DOHH2 (cell line): ENCODE data around the gene MAFG.
A peak's percentile ranks its signal among the peaks of the same experiment; 100 is the strongest.

ENCODE experiments used
- H3F3A ChIP-seq: fragments of 200-600 bp; sonication (generic), shearing (Covaris generic); 2 replicates; pipeline ENCODE4 v1.6.0; 2016; ENCODE audit warnings: antibody characterized with exemption, mild to moderate bottlenecking; ENCODE audit not compliant: control insufficient read depth, insufficient read depth
- H3K27ac ChIP-seq: fragments of 200-600 bp; sonication (generic); 2 replicates; pipeline ENCODE4 v1.5.1; 2014; ENCODE audit warnings: low read depth, mild to moderate bottlenecking, low read length, moderate library complexity
- H3K27me3 ChIP-seq: fragments of 200-600 bp; sonication (generic); 2 replicates; pipeline ENCODE4 v1.6.1; 2014; ENCODE audit warnings: mild to moderate bottlenecking, low read length, mixed read lengths; ENCODE audit not compliant: control insufficient read depth
- H3K36me3 ChIP-seq: fragments of 200-600 bp; sonication (generic); 2 replicates; pipeline ENCODE4 v1.6.1; 2014; ENCODE audit warnings: mild to moderate bottlenecking, low read length, moderate library complexity, mixed read lengths; ENCODE audit not compliant: control insufficient read depth
- H3K4me1 ChIP-seq: fragments of 200-600 bp; sonication (generic); 2 replicates; pipeline ENCODE4 v1.6.1; 2014; ENCODE audit warnings: mild to moderate bottlenecking, low read length, mixed read lengths; ENCODE audit not compliant: control insufficient read depth
- H3K4me2 ChIP-seq: fragments of 200-600 bp; sonication (generic); 2 replicates; pipeline ENCODE4 v1.6.0; 2014; ENCODE audit warnings: mild to moderate bottlenecking, low read length, moderate library complexity
- H3K4me3 ChIP-seq: fragments of 200-600 bp; sonication (generic); 2 replicates; pipeline ENCODE4 v1.5.1; 2014; ENCODE audit warnings: mild to moderate bottlenecking, low read length, mixed read lengths
- H3K79me2 ChIP-seq: fragments of 200-600 bp; sonication (generic); 2 replicates; pipeline ENCODE4 v1.6.1; 2014; ENCODE audit warnings: mild to moderate bottlenecking, low read length, mixed read lengths; ENCODE audit not compliant: control insufficient read depth
- H3K9me2 ChIP-seq: fragments of 200-600 bp; sonication (generic); replicated peaks from 2 replicates; pipeline ENCODE4 v1.6.1; 2014; ENCODE audit warnings: mild to moderate bottlenecking, low read length, mixed read lengths; ENCODE audit not compliant: control insufficient read depth
- H3K9me3 ChIP-seq: fragments of 200-600 bp; sonication (generic); 2 replicates; pipeline ENCODE4 v1.6.1; 2014; ENCODE audit warnings: antibody characterized with exemption, low read length, mixed read lengths; ENCODE audit not compliant: control insufficient read depth, insufficient read depth
- H4K20me1 ChIP-seq: fragments of 200-600 bp; sonication (generic); 2 replicates; pipeline ENCODE4 v1.6.0; 2014; ENCODE audit warnings: low read depth, mild to moderate bottlenecking, antibody characterized with exemption, low read length, moderate library complexity; ENCODE audit not compliant: control insufficient read depth, insufficient read depth
- EZH2phosphoT487 ChIP-seq: fragments of 200-600 bp; sonication (generic); IDR thresholded peaks from 2 replicates; pipeline ENCODE4 v1.6.1; 2017; ENCODE audit warnings: borderline replicate concordance, mild to moderate bottlenecking, antibody characterized with exemption, low read length, moderate library complexity, mixed read lengths
- TF ChIP-seq, protein P1 (sequence below): fragments of 200-600 bp; sonication (generic); IDR thresholded peaks from one replicate; pipeline ENCODE4 v1.5.1; 2014; ENCODE audit warnings: antibody characterized with exemption, mild to moderate bottlenecking, low read depth, low read length; ENCODE audit not compliant: poor library complexity, severe bottlenecking

MAFG gene

GRCh38 chr17:81916234-81917001, 11.1 kb downstream of the MAFG start:
- H3K4me3 ChIP-seq = peak overlapping the region; percentile 84
- H3K79me2 ChIP-seq = peaks cover 48% of the 10 kb centered on the region
- H3K36me3 ChIP-seq = peaks cover 67% of the 10 kb centered on the region
- peaks cover 23% of the 10 kb centered on the region; the same call in 1 of the 2 replicates for H4K20me1 ChIP-seq
- H3K4me2 ChIP-seq = peak overlapping the region; percentile 96
- no peaks in the 10 kb centered on the region for H3K9me2 ChIP-seq
- H3K4me1 ChIP-seq = peaks cover 20% of the 10 kb centered on the region
- no peaks in the 10 kb centered on the region for H3K9me3 ChIP-seq
- no peaks in the 10 kb centered on the region for H3K27me3 ChIP-seq
- H3K27ac ChIP-seq = no peak overlapping the region
- TF ChIP-seq, protein P1, sequence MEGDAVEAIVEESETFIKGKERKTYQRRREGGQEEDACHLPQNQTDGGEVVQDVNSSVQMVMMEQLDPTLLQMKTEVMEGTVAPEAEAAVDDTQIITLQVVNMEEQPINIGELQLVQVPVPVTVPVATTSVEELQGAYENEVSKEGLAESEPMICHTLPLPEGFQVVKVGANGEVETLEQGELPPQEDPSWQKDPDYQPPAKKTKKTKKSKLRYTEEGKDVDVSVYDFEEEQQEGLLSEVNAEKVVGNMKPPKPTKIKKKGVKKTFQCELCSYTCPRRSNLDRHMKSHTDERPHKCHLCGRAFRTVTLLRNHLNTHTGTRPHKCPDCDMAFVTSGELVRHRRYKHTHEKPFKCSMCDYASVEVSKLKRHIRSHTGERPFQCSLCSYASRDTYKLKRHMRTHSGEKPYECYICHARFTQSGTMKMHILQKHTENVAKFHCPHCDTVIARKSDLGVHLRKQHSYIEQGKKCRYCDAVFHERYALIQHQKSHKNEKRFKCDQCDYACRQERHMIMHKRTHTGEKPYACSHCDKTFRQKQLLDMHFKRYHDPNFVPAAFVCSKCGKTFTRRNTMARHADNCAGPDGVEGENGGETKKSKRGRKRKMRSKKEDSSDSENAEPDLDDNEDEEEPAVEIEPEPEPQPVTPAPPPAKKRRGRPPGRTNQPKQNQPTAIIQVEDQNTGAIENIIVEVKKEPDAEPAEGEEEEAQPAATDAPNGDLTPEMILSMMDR = no peak
- TF ChIP-seq EZH2phosphoT487 = no peak
- H3F3A ChIP-seq = peaks cover 11% of the 10 kb centered on the region

DNA sequence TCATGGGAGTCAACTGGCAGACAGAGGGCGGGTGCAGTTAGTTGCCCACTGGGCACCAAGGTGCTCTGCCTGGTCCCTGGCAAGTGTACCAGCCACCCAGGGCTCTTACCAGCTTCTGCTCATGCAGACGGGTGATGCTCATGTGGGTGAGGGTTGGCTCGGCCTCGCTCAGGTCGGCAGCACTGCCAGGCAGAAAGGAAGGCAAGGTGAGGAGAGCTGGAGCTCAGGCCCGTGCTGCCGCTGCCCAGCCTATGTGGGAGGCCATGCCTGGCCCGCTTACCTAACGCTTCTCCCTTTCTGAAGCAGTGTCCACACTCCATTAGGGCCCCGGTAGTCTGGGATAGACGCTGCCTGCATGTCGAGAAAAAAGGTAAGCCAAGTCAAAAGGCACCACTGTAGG, 12.2 kb downstream of the MAFG start:
- Histone ChIP-seq H3K9me2 (no peaks in the 10 kb centered on the region), H3K4me1 (peaks cover 21% of the 10 kb centered on the region), H3K27ac (no peak overlapping the region), H3K79me2 (peaks cover 46% of the 10 kb centered on the region), H3K27me3 (no peaks in the 10 kb centered on the region), H3K9me3 (no peaks in the 10 kb centered on the region), H3K4me3 (no peak overlapping the region), H3K4me2 (no peak overlapping the region), H4K20me1 (peaks cover 23% of the 10 kb centered on the region; the same call in 1 of the 2 replicates), H3F3A (peaks cover 10% of the 10 kb centered on the region), H3K36me3 (peaks cover 68% of the 10 kb centered on the region)
- TF ChIP-seq, protein P1 = no peak
- no peak for TF ChIP-seq EZH2phosphoT487

- H3F3A ChIP-seq = peaks cover 10% of the 10 kb centered on the region
- peaks cover 32% of the 10 kb centered on the region for H3K4me1 ChIP-seq
- TF ChIP-seq, protein P1 = no peak
- no peak for TF ChIP-seq EZH2phosphoT487
- H3K27me3 ChIP-seq = no peaks in the 10 kb centered on the region
- no peak overlapping the region for H3K4me3 ChIP-seq
- no peak overlapping the region for H3K27ac ChIP-seq
- peaks cover 51% of the 10 kb centered on the region for H3K79me2 ChIP-seq
- H3K9me3 ChIP-seq = no peaks in the 10 kb centered on the region
- peaks cover 66% of the 10 kb centered on the region for H3K36me3 ChIP-seq
- no peak overlapping the region for H3K4me2 ChIP-seq
- peaks cover 23% of the 10 kb centered on the region; the same call in 1 of the 2 replicates for H4K20me1 ChIP-seq
- H3K9me2 ChIP-seq = no peaks in the 10 kb centered on the region
Observed at GRCh38 chr17:81914103-81914850, 13.3 kb downstream of the MAFG start.
